CD4-positive, alpha-beta T cell treated with Interleukin-4 for 4 hours (primary cell): ENCODE data around the gene TMEM255B.
"Not testable (repeated sequence)": the region's sequence is repeated elsewhere in the genome, so short reads cannot be mapped to it uniquely, and the experiment has no call there.

ENCODE experiments used
- DNase-seq: peaks from one replicate; pipeline ENCODE4 v3.0.0-alpha.2; 2020

The TMEM255B gene

DNA sequence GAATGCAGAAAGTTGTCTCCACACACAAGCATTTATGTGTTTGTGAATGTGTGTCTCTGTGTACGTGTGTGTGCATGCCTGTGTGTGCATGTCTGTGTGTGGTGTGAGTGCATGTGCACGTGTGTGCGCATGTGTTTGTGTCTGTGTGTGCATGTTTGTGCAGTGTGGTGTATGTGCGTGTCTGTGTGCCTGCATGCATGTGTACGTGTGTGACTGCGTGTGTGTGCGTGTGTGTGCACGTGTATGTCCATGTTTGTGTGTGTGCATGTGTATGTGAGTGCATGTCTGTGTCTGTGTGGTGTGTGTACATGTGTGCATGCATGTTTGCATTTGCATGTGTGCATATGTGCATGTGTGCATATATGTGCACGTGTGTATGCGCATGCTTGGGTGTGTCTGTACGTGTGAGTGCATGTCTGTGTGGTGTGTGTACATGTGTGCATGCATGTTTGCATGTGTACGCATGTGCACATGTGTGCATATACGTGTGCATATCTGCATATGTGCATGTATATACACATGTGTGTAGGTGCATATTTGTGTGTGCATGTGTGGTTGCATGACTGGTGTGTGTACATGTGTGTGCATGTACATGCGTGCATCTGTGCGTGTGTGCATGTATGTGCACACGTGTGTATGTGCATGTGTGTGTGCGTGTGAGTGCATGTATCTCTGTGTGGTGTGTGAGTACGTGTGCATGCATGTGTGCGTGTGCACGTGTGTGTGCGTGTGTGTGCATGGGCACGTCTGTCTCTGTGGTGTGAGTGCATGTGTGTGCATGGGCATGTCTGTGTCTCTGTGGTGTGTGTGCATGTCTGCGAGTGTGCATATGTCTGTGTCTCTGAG lies 8.2 kb upstream of the TMEM255B start:
- DNase-seq: no peak

DNA sequence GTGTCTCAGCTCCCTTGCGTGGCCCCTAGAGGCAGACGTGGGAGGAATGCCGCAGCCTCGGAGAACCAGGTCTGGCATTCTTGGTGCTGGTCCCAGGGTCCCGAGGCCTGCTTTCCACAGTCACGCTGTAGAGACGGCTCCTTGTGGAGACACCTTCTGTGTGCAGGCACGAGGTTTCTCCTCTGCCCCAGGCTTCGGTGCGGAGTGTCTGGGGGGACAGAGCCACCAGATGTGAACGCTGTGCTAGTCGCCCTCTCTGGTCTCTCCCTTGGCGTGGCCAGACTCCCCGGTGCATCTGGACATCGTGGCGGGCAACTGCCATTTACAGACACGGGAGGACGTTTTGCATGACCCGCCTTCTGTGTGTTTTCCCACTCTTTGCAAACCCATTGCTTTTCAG lies 7.5 kb upstream of the TMEM255B start:
- DNase-seq: no peak

GRCh38 chr13:113752211-113752986 lies 6.6 kb upstream of the TMEM255B start:
- DNase-seq: not testable (repeated sequence)

GRCh38 chr13:113753171-113753570 lies 5.9 kb upstream of the TMEM255B start:
- no peak for DNase-seq

DNA sequence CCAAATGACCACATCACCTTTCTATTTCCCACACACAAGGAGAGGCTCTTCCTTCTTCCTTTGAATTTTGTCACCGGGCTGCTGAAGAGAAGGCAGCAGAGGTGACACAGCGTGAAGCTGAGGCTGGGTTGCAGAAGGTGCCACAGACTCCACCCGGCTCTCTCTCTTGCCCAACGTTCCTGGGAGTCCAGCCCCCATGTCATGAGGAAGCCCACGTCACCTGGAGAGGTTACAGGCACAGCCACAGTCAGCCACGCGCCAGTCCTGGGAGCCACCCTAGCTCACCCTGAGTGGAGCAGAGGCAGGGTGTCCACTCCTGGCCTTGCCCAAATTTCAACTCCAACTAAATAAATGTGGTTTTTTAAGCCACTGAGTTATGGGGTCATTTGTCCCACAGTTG lies 4.8 kb upstream of the TMEM255B start:
- DNase-seq: no peak

DNA sequence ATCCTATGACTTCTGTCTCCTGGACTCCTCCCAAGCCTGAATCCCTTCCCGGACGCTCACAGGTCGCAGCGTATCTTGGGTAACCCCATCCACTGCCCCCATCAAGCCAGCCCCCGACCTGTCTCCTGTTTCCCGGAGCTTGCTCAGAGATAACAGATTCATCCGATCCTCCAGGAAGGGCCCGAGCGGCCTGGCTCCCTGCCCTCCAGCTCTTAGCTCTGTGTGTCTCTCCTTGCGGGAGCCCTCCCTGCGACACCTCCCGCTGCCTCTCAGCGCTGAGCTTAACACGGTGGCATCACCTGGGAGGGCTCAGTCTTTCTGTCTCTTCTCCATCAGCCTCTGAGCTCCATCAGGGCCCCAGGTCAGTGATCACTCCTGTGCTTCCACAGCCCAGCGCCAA lies 4.3 kb upstream of the TMEM255B start:
- DNase-seq: no peak

DNA sequence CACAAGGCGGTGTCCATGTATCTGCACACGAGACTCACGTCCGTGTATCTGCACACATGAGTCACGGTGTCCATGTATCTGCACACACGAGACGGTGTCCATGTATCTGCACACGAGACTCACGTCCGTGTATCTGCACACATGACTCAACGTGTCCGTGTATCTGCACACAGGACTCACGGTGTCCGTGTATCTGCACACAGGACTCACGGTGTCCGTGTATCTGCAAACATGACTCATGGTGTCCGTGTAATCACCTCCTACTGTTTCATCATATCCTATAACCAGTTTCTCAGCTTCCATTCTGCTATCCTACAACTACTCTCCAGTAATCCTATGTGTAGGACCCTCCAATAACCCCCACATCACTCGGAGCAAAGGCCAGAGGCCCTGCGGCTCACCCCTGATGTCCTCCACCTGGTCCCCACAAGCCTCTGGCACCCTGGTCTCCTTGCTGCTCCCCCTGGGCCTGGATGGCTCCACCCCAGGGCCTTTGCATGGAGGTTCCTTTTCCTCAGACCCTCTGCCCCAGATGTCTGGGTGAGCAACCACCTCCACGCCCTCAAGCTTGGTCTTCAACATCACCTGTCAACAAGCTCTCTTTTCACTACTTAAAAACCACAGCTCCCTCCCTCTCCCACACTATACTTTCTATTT lies 2.5 kb upstream of the TMEM255B start:
- DNase-seq: no peak

GRCh38 chr13:113759525-113760137 lies 605 bp downstream of the TMEM255B start:
- DNase-seq: no peak

- no peak for DNase-seq
Observed at GRCh38 chr13:113761136-113761535, 2.1 kb downstream of the TMEM255B start.

DNA sequence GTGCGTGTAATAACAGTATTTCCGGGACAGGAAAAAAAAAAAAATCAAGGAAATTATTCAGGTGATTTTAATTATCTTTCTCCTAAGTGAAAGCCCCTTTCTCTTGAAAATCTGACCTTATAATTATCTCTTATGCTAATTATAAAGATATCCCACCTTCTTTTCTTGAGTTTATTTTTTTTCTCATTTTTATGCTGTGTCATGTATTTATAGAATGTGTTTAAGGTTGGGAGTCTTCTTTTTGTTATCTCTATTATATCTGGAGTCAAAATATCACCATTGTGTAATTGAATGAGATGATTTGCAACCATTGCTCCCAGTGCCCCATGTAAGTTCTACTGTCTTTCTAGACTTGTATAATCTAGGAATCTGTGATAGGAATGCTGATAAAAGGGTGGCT lies 3.0 kb downstream of the TMEM255B start:
- DNase-seq: no peak

GRCh38 chr13:113762538-113762937 lies 3.5 kb downstream of the TMEM255B start:
- DNase-seq: no peak

DNA sequence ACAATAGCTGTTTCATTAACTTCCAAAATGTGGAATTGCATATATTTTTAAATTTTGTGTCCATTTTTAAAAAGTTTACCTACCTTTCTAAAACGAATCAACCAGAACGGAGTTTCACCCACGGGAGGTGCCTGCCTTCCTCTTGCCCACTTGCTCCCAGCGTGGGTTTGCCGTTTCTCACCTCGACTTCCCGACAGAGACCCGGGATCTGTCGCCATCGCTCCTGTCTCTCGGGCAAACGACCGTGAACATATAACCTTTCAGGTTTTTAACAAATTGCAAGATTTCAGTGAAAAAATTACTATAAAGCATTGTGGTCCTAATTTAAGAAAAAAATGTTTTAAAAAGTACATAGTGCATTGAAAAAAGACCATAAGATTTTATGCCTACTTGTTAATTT lies 4.2 kb downstream of the TMEM255B start:
- DNase-seq: no peak

GRCh38 chr13:113763961-113764792 lies 5.2 kb downstream of the TMEM255B start:
- DNase-seq: no peak

DNA sequence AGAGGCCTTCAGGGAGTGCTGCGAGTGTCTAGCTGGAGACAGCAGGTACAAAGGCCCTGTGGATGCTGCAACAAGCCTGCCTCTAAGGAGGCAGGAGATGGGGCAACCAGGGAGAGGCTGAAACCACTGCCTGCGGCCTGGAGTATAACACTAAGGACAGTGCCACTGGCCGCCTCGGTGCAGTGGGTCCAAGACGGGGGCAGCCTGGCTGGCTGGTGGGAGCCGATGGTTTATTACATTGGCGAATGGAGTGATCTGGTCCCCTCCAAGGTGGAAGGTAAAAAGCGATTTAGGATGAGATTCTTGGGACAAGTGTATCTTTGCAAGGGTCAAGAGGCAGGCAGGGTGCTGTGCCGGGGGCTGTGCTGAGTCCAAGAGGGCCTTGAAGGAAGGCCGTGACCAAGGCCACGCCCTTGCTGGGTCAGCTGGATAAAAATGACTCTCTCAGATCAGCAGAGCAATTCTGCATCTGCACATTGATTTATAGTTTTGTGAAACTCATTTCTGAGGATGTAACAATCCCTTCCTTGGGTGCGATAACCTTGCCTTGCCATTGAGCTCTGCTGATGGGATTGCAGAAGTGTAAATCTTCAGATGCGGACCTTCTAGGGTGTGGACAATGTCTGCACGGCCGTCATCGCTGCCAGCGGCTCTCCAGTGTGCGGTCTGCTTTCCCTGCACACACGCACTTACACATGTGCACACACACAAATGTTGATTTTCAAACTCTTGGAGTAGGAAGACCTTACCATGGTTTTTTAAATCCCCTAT lies 6.0 kb downstream of the TMEM255B start:
- DNase-seq: no peak

GRCh38 chr13:113765564-113765910 lies 6.5 kb downstream of the TMEM255B start:
- DNase-seq: no peak

DNA sequence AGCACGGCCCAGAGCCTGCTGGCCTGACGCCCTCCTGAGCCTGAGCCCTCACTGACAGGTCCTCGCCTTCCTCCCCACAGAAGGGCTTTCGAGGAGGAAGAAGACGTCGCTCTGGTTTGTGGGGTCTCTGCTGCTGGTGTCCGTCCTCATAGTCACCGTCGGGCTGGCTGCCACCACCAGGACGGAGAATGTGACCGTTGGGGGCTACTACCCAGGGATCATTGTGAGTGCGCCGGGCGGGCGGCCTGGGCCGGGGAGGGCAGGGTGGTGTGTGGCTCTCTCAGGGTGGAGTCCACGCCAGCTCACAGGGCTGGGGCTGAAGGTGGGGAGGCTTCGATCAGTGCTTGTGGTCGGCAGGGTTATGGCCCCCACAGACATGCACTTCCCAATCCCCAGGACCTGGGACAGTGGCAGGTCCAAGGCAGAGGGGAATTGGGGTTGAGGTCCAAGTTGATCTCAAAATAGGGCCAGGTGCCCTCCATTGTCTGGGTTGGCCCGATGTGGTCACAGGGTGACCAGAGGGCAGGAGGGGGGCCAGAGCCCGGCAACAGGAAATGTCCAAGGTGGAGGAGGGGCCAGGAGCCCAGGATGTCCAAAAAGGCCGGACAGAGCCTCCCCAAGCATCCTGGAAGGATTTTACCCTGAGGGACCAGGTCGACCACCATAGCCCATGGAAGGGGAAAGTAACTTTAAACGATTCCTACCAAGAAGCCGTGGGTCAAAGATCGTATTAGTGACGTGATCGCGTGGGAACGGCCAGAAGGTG lies 7.2 kb downstream of the TMEM255B start:
- DNase-seq: no peak

- no peak for DNase-seq
Observed at GRCh38 chr13:113767366-113767765, 8.3 kb downstream of the TMEM255B start.

- no peak for DNase-seq
Observed at GRCh38 chr13:113768018-113768905, 9.2 kb downstream of the TMEM255B start.

DNA sequence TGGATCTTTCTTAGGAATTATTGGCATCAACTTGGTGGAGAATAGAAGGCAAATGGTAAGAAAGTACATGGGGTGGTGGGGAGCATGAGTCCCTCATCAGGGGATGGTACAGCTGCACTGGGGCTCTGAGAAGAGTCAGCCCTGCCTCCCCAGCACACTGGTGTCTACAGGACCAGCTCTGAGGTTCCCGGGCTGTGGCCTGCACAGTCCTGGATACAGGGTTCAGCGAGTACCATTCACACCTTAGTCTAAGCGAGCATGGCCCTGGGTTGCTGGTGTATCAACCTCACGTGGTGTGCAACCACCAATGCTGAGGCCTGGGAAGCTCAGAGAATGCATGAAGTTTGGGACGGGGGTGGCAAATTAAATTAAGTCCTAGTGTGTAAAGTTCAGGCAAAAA lies 10.1 kb downstream of the TMEM255B start:
- DNase-seq: no peak

DNA sequence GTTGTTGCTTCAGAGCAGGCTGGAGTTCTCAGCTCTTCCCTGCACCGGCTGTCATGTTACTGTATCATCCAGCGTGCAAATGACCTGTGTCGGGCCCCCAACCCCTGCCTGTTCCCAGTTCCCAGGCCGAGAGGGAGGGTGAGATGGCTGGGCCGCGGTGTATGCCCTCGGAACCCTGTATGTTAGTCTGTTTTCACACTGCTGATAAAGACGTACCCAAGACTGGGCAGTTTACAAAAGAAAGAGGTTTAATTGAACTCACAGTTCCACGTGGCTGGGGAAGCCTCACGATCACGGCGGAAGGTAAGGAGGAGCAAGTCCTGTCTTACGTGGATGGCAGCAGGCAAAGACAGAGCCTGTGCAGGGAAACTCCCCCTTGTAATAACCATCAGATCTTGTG lies 10.9 kb downstream of the TMEM255B start:
- DNase-seq: no peak
